ENCODE measurements around the gene WRAP73. TPM values are rescaled to one million over a fixed set of nuclear protein-coding genes. Genes with fewer than 3 reads are reported as not detected.

WRAP73 gene
- total RNA-seq, 1 experiment from 2014 or later: 14.9 TPM

GRCh38 chr1:3634059-3634800 lies 15.7 kb downstream of the WRAP73 start:
- DNase-seq: no peak
- Mint-ChIP-seq H3K9me3 (ENCODE audit: low read depth, unreplicated experiment) (no peaks in the 10 kb centered on the region), H3K27me3 (ENCODE audit: unreplicated experiment) (no peaks in the 10 kb centered on the region), H3K4me1 (ENCODE audit: low read depth, unreplicated experiment) (no peaks in the 10 kb centered on the region), H3K36me3 (ENCODE audit: insufficient read depth, unreplicated experiment) (peaks cover 15% of the 10 kb centered on the region), H3K4me3 (ENCODE audit: low read depth, unreplicated experiment) (no peak overlapping the region), H3K27ac (ENCODE audit: unreplicated experiment) (no peak overlapping the region)
- intact Hi-C loops (cut with micrococcal nuclease; ENCODE audit: unreplicated experiment): no loop called here
- CTCF ChIA-PET: no interaction called here
- TF ChIP-seq, protein P1, sequence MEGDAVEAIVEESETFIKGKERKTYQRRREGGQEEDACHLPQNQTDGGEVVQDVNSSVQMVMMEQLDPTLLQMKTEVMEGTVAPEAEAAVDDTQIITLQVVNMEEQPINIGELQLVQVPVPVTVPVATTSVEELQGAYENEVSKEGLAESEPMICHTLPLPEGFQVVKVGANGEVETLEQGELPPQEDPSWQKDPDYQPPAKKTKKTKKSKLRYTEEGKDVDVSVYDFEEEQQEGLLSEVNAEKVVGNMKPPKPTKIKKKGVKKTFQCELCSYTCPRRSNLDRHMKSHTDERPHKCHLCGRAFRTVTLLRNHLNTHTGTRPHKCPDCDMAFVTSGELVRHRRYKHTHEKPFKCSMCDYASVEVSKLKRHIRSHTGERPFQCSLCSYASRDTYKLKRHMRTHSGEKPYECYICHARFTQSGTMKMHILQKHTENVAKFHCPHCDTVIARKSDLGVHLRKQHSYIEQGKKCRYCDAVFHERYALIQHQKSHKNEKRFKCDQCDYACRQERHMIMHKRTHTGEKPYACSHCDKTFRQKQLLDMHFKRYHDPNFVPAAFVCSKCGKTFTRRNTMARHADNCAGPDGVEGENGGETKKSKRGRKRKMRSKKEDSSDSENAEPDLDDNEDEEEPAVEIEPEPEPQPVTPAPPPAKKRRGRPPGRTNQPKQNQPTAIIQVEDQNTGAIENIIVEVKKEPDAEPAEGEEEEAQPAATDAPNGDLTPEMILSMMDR (IDR thresholded peaks at IDR 0.05; ENCODE audit: unreplicated experiment): no peak
- no TSS peak for BruUV-seq (replicated peaks)

- no peak for DNase-seq
- intact Hi-C loops (cut with micrococcal nuclease; ENCODE audit: unreplicated experiment): no loop called here
- CTCF ChIA-PET: no interaction called here
- Mint-ChIP-seq H3K27me3 (ENCODE audit: unreplicated experiment) (no peaks in the 10 kb centered on the region), H3K9me3 (ENCODE audit: low read depth, unreplicated experiment) (no peaks in the 10 kb centered on the region), H3K27ac (ENCODE audit: unreplicated experiment) (no peak overlapping the region), H3K4me1 (ENCODE audit: low read depth, unreplicated experiment) (no peaks in the 10 kb centered on the region), H3K36me3 (ENCODE audit: insufficient read depth, unreplicated experiment) (peaks cover 16% of the 10 kb centered on the region), H3K4me3 (ENCODE audit: low read depth, unreplicated experiment) (no peak overlapping the region)
- TF ChIP-seq, protein P1 (IDR thresholded peaks at IDR 0.05; ENCODE audit: unreplicated experiment): no peak
- BruUV-seq (replicated peaks): no TSS peak
Measured at GRCh38 chr1:3633344-3634058, 16.4 kb downstream of the WRAP73 start.

DNA sequence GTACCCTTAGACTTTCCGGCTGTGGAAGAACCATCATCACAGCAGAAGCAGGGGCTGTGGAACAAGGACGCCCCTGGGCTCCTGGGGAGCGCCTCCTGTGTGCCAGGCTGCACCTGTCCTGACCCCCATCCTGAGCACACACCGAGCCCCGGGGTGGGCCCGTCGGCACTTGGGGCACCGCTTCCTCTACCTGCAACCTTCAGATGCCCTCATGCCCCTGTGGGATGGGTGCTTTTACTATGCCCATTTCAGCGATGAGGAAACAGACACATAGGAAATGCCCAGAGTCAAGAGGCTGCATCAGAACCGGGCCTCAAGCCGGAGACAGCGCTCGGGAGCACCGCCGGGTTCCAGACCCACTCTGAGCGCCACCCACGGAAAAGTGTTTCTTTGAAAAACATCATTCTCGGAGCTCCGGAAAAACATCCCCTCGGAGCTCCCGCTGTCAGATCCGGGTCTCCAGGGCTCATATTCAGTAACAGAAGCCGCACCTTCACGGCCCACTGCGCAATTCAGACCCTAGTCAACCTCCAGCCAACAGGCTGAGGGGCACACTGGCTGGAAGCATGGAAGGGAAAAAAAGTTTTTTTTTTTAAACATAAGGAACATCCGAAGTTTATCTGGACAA lies 17.1 kb downstream of the WRAP73 start:
- Mint-ChIP-seq H3K27ac (ENCODE audit: unreplicated experiment) (no peak overlapping the region), H3K4me1 (ENCODE audit: low read depth, unreplicated experiment) (no peaks in the 10 kb centered on the region), H3K27me3 (ENCODE audit: unreplicated experiment) (no peaks in the 10 kb centered on the region), H3K4me3 (ENCODE audit: low read depth, unreplicated experiment) (no peak overlapping the region), H3K9me3 (ENCODE audit: low read depth, unreplicated experiment) (no peaks in the 10 kb centered on the region), H3K36me3 (ENCODE audit: insufficient read depth, unreplicated experiment) (peaks cover 19% of the 10 kb centered on the region)
- CTCF ChIA-PET: no interaction called here
- TF ChIP-seq, protein P1 (IDR thresholded peaks at IDR 0.05; ENCODE audit: unreplicated experiment): no peak
- no TSS peak for BruUV-seq (replicated peaks)
- intact Hi-C loops (cut with micrococcal nuclease; ENCODE audit: unreplicated experiment): no loop called here
- no peak for DNase-seq

- H3K36me3 Mint-ChIP-seq (ENCODE audit: insufficient read depth, unreplicated experiment): peaks cover 19% of the 10 kb centered on the region
Measured at GRCh38 chr1:3632298-3632697, 17.6 kb downstream of the WRAP73 start.

More at GRCh38 chr1:3632298-3632697, 17.6 kb downstream of the WRAP73 start:
- H3K27ac Mint-ChIP-seq (ENCODE audit: unreplicated experiment): no peak overlapping the region
- TF ChIP-seq, protein P1 (IDR thresholded peaks at IDR 0.05; ENCODE audit: unreplicated experiment): no peak
- H3K27me3 Mint-ChIP-seq (ENCODE audit: unreplicated experiment): no peaks in the 10 kb centered on the region
- H3K4me3 Mint-ChIP-seq (ENCODE audit: low read depth, unreplicated experiment): no peak overlapping the region
- intact Hi-C loops (cut with micrococcal nuclease; ENCODE audit: unreplicated experiment): no loop called here
- no peak for DNase-seq
- H3K4me1 Mint-ChIP-seq (ENCODE audit: low read depth, unreplicated experiment): no peaks in the 10 kb centered on the region
- CTCF ChIA-PET: no interaction called here
- H3K9me3 Mint-ChIP-seq (ENCODE audit: low read depth, unreplicated experiment): no peaks in the 10 kb centered on the region
- BruUV-seq (replicated peaks): no TSS peak
